CD4-positive, alpha-beta T cell (primary cell): ENCODE data around the gene RAD51B. TPM values are rescaled to one million over a fixed set of nuclear protein-coding genes. Genes with fewer than 3 reads are reported as not detected.

Experiments used
- ATAC-seq: fragments of 200-7000 bp; cut with Tn5 transposase; one replicate; pipeline ENCODE4 v1.10.0; 2022; ENCODE audit warnings: mild to moderate bottlenecking; ENCODE audit not compliant: poor library complexity
- CTCF ChIA-PET: fragments of 350-600 bp; sonication (Branson Sonifier 250); formaldehyde crosslinking; loops from one replicate; lab custom pipeline; 2021; ENCODE audit warnings: antibody characterized with exemption, inconsistent platforms; lab: Charles Lee
- POLR2A ChIA-PET: fragments of 350-600 bp; sonication (Branson Sonifier 250); formaldehyde crosslinking; loops from one replicate; lab custom pipeline; 2021; ENCODE audit warnings: antibody characterized with exemption, inconsistent platforms; lab: Charles Lee
- DNase-seq, 14 experiments: peaks; one replicate each; pipeline ENCODE4 v3.0.0-alpha.2; 2013 to 2020; ENCODE audit warnings: mixed read lengths in 2 of 14
- H3K27ac ChIP-seq, 2 donors: one replicate each; pipeline versions ENCODE4 v1.5.1 to v1.7.0; 2013; ENCODE audit warnings: low read length in 2 of 2, low read depth in 1 of 2, mild to moderate bottlenecking in 1 of 2
- H3K27me3 ChIP-seq, 2 experiments: 1 replicate in 1 of 2; 2 replicates in 1 of 2; pipeline versions ENCODE4 v1.6.1 to v1.7.0; 2013; ENCODE audit warnings: low read length in 2 of 2, control low read depth in 1 of 2, mild to moderate bottlenecking in 1 of 2, moderate library complexity in 1 of 2; ENCODE audit not compliant: insufficient read depth in 2 of 2, control insufficient read depth in 1 of 2
- H3K36me3 ChIP-seq: one replicate; pipeline ENCODE4 v1.6.1; 2013; ENCODE audit warnings: low read length, control low read depth; ENCODE audit not compliant: insufficient read depth
- H3K4me1 ChIP-seq: one replicate; pipeline ENCODE4 v1.6.1; 2013; ENCODE audit warnings: low read length, control low read depth; ENCODE audit not compliant: insufficient read depth
- H3K4me3 ChIP-seq: one replicate; pipeline ENCODE4 v1.5.1; 2013; ENCODE audit warnings: mild to moderate bottlenecking, low read length, moderate library complexity
- H3K9me3 ChIP-seq, 2 experiments: 1 replicate in 1 of 2; 2 replicates in 1 of 2; pipeline versions ENCODE4 v1.6.1 to v1.7.0; 2013; ENCODE audit warnings: low read length in 2 of 2, mild to moderate bottlenecking in 2 of 2, control low read depth in 1 of 2, moderate library complexity in 1 of 2; ENCODE audit not compliant: control insufficient read depth in 1 of 2, insufficient read depth in 1 of 2
- H3K27ac Mint-ChIP-seq: one replicate; pipeline ENCODE4 v1.8.0; 2020; ENCODE audit warnings: mixed read lengths
- H3K27me3 Mint-ChIP-seq: one replicate; pipeline ENCODE4 v1.8.0; 2021; ENCODE audit warnings: mixed read lengths
- H3K36me3 Mint-ChIP-seq: one replicate; pipeline ENCODE4 v1.8.0; 2021; ENCODE audit warnings: low read depth, mixed read lengths
- H3K4me1 Mint-ChIP-seq: one replicate; pipeline ENCODE4 v1.8.0; 2021; ENCODE audit warnings: low read depth, mixed read lengths
- H3K4me3 Mint-ChIP-seq: one replicate; pipeline ENCODE4 v1.8.0; 2020; ENCODE audit warnings: mild to moderate bottlenecking, mixed read lengths
- H3K9me3 Mint-ChIP-seq: one replicate; pipeline ENCODE4 v1.8.0; 2020; ENCODE audit warnings: mixed read lengths
- intact Hi-C, 2 experiments: fragments of 100-400 bp; cut with DNase I in 1 of 2; cut with micrococcal nuclease in 1 of 2; formaldehyde crosslinking; loops; one replicate each; pipeline versions ENCODE4 v1.15.1 to v1.9.0; 2023 to 2025; cut with DNase I, micrococcal nuclease
- total RNA-seq, 174 experiments: library from RNA in 2 of 174; stranded (reverse) in 2 of 174; gene quantifications; one replicate each; pipeline ENCODE4 v1.2.3 and lab custom pipeline; 2021 to 2026
- TF ChIP-seq, protein P1 (sequence below): fragments of 200-600 bp; IDR thresholded peaks from one replicate; pipeline ENCODE4 v1.8.0; 2022; ENCODE audit warnings: antibody characterized with exemption, mild to moderate bottlenecking

The RAD51B gene
- total RNA-seq, 2 experiments from 2014 or later: 18.4 to 20.0 TPM

GRCh38 chr14:68669111-68669511 is 849.5 kb downstream of the RAD51B start:
- ChIA-PET CTCF (no interaction called here), POLR2A (no interaction called here)
- Histone ChIP-seq H3K27me3 (no peaks in the 10 kb centered on the region), H3K9me3 (no peaks in the 10 kb centered on the region), H3K36me3 (no peaks in the 10 kb centered on the region), H3K4me3 (no peak overlapping the region), H3K4me1 (peaks cover 15% of the 10 kb centered on the region), H3K27ac (no peak overlapping the region)
- H3K36me3 Mint-ChIP-seq: no peaks in the 10 kb centered on the region
- ATAC-seq (no peak), DNase-seq (no peak)
- no peaks in the 10 kb centered on the region for H3K9me3 Mint-ChIP-seq
- H3K27ac Mint-ChIP-seq: no peak overlapping the region
- intact Hi-C loops: no loop called here
- H3K4me1 Mint-ChIP-seq: peaks cover 28% of the 10 kb centered on the region
- TF ChIP-seq, protein P1, sequence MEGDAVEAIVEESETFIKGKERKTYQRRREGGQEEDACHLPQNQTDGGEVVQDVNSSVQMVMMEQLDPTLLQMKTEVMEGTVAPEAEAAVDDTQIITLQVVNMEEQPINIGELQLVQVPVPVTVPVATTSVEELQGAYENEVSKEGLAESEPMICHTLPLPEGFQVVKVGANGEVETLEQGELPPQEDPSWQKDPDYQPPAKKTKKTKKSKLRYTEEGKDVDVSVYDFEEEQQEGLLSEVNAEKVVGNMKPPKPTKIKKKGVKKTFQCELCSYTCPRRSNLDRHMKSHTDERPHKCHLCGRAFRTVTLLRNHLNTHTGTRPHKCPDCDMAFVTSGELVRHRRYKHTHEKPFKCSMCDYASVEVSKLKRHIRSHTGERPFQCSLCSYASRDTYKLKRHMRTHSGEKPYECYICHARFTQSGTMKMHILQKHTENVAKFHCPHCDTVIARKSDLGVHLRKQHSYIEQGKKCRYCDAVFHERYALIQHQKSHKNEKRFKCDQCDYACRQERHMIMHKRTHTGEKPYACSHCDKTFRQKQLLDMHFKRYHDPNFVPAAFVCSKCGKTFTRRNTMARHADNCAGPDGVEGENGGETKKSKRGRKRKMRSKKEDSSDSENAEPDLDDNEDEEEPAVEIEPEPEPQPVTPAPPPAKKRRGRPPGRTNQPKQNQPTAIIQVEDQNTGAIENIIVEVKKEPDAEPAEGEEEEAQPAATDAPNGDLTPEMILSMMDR: no peak
- no peaks in the 10 kb centered on the region for H3K27me3 Mint-ChIP-seq
- H3K4me3 Mint-ChIP-seq: no peak overlapping the region

DNA sequence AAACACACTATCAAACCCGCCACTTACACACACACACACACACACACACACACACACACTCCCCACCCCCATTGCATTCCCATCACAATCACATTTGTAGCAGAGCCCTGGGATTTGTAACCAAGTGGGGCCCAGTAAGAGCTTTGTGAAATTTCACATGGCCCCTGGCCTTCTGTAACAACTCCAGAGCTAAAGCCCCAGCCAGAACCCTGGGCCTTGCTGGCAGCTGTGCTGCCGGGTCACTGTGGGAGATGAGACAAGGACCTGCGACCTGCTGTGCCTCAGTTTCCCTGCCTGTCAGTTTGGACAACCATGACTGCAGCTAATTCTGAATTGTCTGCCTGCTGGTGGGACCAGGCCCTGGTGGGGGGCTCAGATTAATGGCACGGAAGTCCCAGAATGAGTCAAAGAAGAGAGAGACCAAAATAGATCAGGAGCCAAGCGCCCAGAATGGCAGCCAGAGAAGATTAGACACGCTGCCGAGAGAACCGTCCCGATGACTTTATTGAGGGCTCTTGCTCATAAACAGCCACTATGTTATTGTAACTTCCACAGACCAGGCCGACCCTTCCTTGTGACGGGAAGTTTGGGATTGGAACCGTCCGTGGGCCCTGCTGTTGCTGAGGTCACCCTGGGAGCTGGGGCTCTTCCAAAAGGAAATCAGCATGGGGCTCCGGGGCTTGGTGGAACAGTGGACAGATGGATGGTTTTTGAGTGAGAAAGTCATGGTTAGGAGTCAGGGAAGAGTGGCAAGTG is 850.2 kb downstream of the RAD51B start:
- no peaks in the 10 kb centered on the region for H3K36me3 ChIP-seq
- no peak overlapping the region for H3K4me3 ChIP-seq
- ChIA-PET POLR2A (no interaction called here), CTCF (no interaction called here)
- H3K36me3 Mint-ChIP-seq: no peaks in the 10 kb centered on the region
- no peak overlapping the region for H3K4me3 Mint-ChIP-seq
- H3K27me3 Mint-ChIP-seq: no peaks in the 10 kb centered on the region
- peaks cover 9% of the 10 kb centered on the region for H3K4me1 ChIP-seq
- no peaks in the 10 kb centered on the region for H3K9me3 ChIP-seq
- intact Hi-C loops: no loop called here
- DNase-seq: no peak
- ATAC-seq: no peak
- peaks cover 21% of the 10 kb centered on the region for H3K4me1 Mint-ChIP-seq
- H3K9me3 Mint-ChIP-seq: no peaks in the 10 kb centered on the region
- TF ChIP-seq, protein P1: no peak
- no peaks in the 10 kb centered on the region for H3K27me3 ChIP-seq
- no peak overlapping the region for H3K27ac ChIP-seq
- no peak overlapping the region for H3K27ac Mint-ChIP-seq

DNA sequence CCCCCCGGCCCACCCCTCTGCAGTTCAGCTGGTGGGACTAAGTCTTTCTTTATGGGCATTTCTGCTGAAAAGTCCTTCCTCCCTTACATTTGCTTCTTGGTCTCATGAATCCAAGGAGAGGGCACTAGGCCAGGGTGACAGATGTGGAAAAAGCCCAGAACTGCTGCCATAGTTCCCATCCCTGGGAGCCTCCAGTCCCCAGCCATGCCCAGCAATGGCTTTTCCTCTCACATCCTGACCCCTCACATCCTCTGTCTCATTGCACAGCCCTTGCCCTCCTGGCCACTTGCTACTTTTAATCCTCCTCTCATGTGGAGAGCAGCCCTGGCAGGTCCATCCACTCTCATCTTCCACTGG is 850.8 kb downstream of the RAD51B start:
- H3K36me3 ChIP-seq: no peaks in the 10 kb centered on the region
- no peaks in the 10 kb centered on the region for H3K9me3 ChIP-seq
- no peaks in the 10 kb centered on the region for H3K36me3 Mint-ChIP-seq
- H3K27ac Mint-ChIP-seq: no peak overlapping the region
- H3K27ac ChIP-seq: no peak overlapping the region
- no peak overlapping the region for H3K4me3 ChIP-seq
- no peak overlapping the region for H3K4me3 Mint-ChIP-seq
- ChIA-PET CTCF (no interaction called here), POLR2A (no interaction called here)
- ATAC-seq: no peak
- no peaks in the 10 kb centered on the region for H3K27me3 Mint-ChIP-seq
- H3K9me3 Mint-ChIP-seq: no peaks in the 10 kb centered on the region
- H3K4me1 Mint-ChIP-seq: peaks cover 15% of the 10 kb centered on the region
- no peak for DNase-seq
- intact Hi-C loops: no loop called here
- H3K4me1 ChIP-seq: peaks cover 9% of the 10 kb centered on the region
- TF ChIP-seq, protein P1: no peak
- H3K27me3 ChIP-seq: no peaks in the 10 kb centered on the region
